SK-N-SH (cell line): ENCODE data around the gene UFSP1. TPM values are rescaled to one million over a fixed set of nuclear protein-coding genes. Genes with fewer than 3 reads are reported as not detected.
"Not testable (repeated sequence)": the region's sequence is repeated elsewhere in the genome, so short reads cannot be mapped to it uniquely, and the experiment has no call there.

Source experiments
- CTCF ChIA-PET: fragments of 300-600, 350-600 bp; formaldehyde crosslinking; extraction: SDS; loops from one replicate; lab custom pipeline; 2021; lab: Yijun Ruan, JAX
- POLR2A ChIA-PET: fragments of 350-600 bp; sonication (Branson Sonifier 250); formaldehyde crosslinking; extraction: SDS; loops from one replicate; lab custom pipeline; 2020; ENCODE audit warnings: antibody characterized with exemption, inconsistent platforms; lab: Yijun Ruan, JAX
- DNase-seq: peaks from one replicate; pipeline ENCODE4 v3.0.0; 2012
- H2AFZ ChIP-seq: fragments of 200-600 bp; sonication (generic); 2 replicates; pipeline ENCODE4 v1.8.1; 2016; ENCODE audit warnings: antibody characterized with exemption, mild to moderate bottlenecking, low read depth
- H3F3A ChIP-seq: fragments of 200-600 bp; sonication (generic); replicated peaks from 2 replicates; pipeline ENCODE3; 2016; ENCODE audit warnings: antibody characterized with exemption, mild to moderate bottlenecking; ENCODE audit not compliant: insufficient read depth
- H3K27ac ChIP-seq, 2 experiments: fragments of 200-500 bp in 1 of 2; fragments of 200-600 bp in 1 of 2; sonication (Bioruptor generic) in 1 of 2; sonication (generic), shearing (Covaris generic) in 1 of 2; 2 replicates each; pipeline versions ENCODE4 v1.5.1 to v1.6.1; 2014 to 2016; ENCODE audit warnings: low read depth in 2 of 2, inconsistent platforms in 1 of 2, low read length in 1 of 2, mild to moderate bottlenecking in 1 of 2, mixed read lengths in 1 of 2
- H3K27me3 ChIP-seq: fragments of 200-600 bp; sonication (generic), shearing (Covaris generic); 2 replicates; pipeline ENCODE4 v1.6.1; 2016; ENCODE audit warnings: mixed run types; ENCODE audit not compliant: insufficient read depth
- H3K36me3 ChIP-seq, 2 experiments: fragments of 200-500 bp in 1 of 2; fragments of 200-600 bp in 1 of 2; sonication (Bioruptor generic) in 1 of 2; sonication (generic) in 1 of 2; replicated peaks in 1 of 2; 2 replicates each; pipeline versions ENCODE3 to v1.5.1; 2014 to 2016; ENCODE audit warnings: low read length in 1 of 2, mild to moderate bottlenecking in 1 of 2; ENCODE audit not compliant: insufficient read depth in 2 of 2, control insufficient read depth in 1 of 2
- H3K4me1 ChIP-seq, 2 experiments: fragments of 200-500 bp in 1 of 2; fragments of 200-600 bp in 1 of 2; sonication (Bioruptor generic) in 1 of 2; sonication (generic), shearing (Covaris generic) in 1 of 2; 2 replicates each; pipeline versions ENCODE4 v1.5.1 to v1.6.1; 2014 to 2016; ENCODE audit warnings: low read depth in 1 of 2, low read length in 1 of 2, mixed run types in 1 of 2; ENCODE audit not compliant: insufficient read depth in 2 of 2, control insufficient read depth in 1 of 2
- H3K4me2 ChIP-seq: fragments of 200-600 bp; sonication (generic), shearing (Covaris generic); 2 replicates; pipeline ENCODE4 v1.6.1; 2017; ENCODE audit warnings: mixed run types
- H3K4me3 ChIP-seq, 2 experiments: fragments of 200-500 bp in 1 of 2; fragments of 200-600 bp in 1 of 2; sonication (Bioruptor generic) in 1 of 2; sonication (generic), shearing (Covaris generic) in 1 of 2; 2 replicates each; pipeline versions ENCODE4 v1.5.1 to v1.8.1; 2014 to 2016; ENCODE audit warnings: low read depth in 2 of 2, inconsistent platforms in 1 of 2, low read length in 1 of 2, mild to moderate bottlenecking in 1 of 2, mixed read lengths in 1 of 2, moderate library complexity in 1 of 2
- H3K79me2 ChIP-seq: fragments of 200-600 bp; sonication (generic); 2 replicates; pipeline ENCODE4 v1.8.1; 2017; ENCODE audit warnings: mild to moderate bottlenecking; ENCODE audit not compliant: insufficient read depth
- H3K9ac ChIP-seq: fragments of 200-600 bp; sonication (generic); 2 replicates; pipeline ENCODE4 v1.6.1; 2017; ENCODE audit warnings: mixed run types
- H3K9me2 ChIP-seq: fragments of 200-600 bp; sonication (generic); 2 replicates; pipeline ENCODE4 v1.6.1; 2017; ENCODE audit warnings: mixed run types
- H3K9me3 ChIP-seq: fragments of 200-600 bp; sonication (generic); 2 replicates; pipeline ENCODE4 v1.6.1; 2017; ENCODE audit warnings: mixed run types, mild to moderate bottlenecking, moderate library complexity
- H4K20me1 ChIP-seq: fragments of 200-600 bp; sonication (generic); 2 replicates; pipeline ENCODE4 v1.6.1; 2017; ENCODE audit warnings: mild to moderate bottlenecking, mixed run types; ENCODE audit not compliant: insufficient read depth
- EP300 ChIP-seq, 2 experiments: IDR thresholded peaks; 2 replicates each; pipeline versions ENCODE4 v1.4.0 to v1.6.1; 2012; ENCODE audit warnings: borderline replicate concordance in 1 of 2, low read depth in 1 of 2, low read length in 1 of 2
- FOSL2 ChIP-seq: IDR thresholded peaks from 2 replicates; pipeline ENCODE4 v1.4.0; 2012; ENCODE audit warnings: low read depth, mild to moderate bottlenecking, moderate library complexity, borderline replicate concordance
- FOXJ3 ChIP-seq: sonication (generic); formaldehyde crosslinking; IDR thresholded peaks from 2 replicates; pipeline ENCODE4 v1.5.1; 2020; ENCODE audit warnings: mild to moderate bottlenecking, missing genetic modification reagents
- FOXM1 ChIP-seq: IDR thresholded peaks from 2 replicates; pipeline ENCODE4 v1.4.0; 2012; ENCODE audit warnings: low read depth, mild to moderate bottlenecking
- IRF3 ChIP-seq: fragments of 150-350 bp; IDR thresholded peaks from 2 replicates; pipeline ENCODE4 v1.6.1; 2016; ENCODE audit warnings: mild to moderate bottlenecking, low read depth, low read length
- MEF2A ChIP-seq: IDR thresholded peaks from 2 replicates; pipeline ENCODE4 v1.4.0; 2012; ENCODE audit warnings: low read depth, borderline replicate concordance
- MXI1 ChIP-seq: IDR thresholded peaks from 2 replicates; pipeline ENCODE4 v1.6.1; 2012; ENCODE audit warnings: mild to moderate bottlenecking, low read depth, low read length, improper control_type of control experiment
- NFIC ChIP-seq: IDR thresholded peaks from 2 replicates; pipeline ENCODE4 v1.4.0; 2012; ENCODE audit warnings: borderline replicate concordance
- RAD21 ChIP-seq: IDR thresholded peaks from 2 replicates; pipeline ENCODE4 v1.6.1; 2012; ENCODE audit warnings: mild to moderate bottlenecking, low read length
- REST ChIP-seq: IDR thresholded peaks from 2 replicates; pipeline ENCODE4 v1.6.1; 2012; ENCODE audit warnings: mild to moderate bottlenecking, low read depth, low read length, moderate library complexity
- RFX5 ChIP-seq: IDR thresholded peaks from 2 replicates; pipeline ENCODE4 v1.6.1; 2012; ENCODE audit warnings: mild to moderate bottlenecking, improper control_type of control experiment, low read length
- SIN3A ChIP-seq: IDR thresholded peaks from 2 replicates; pipeline ENCODE4 v1.6.1; 2012; ENCODE audit warnings: low read depth, mild to moderate bottlenecking, low read length, moderate library complexity, borderline replicate concordance
- TEAD4 ChIP-seq: IDR thresholded peaks from 2 replicates; pipeline ENCODE4 v1.4.0; 2012; ENCODE audit warnings: mild to moderate bottlenecking, borderline replicate concordance; ENCODE audit not compliant: insufficient read depth
- ZBTB33 ChIP-seq: IDR thresholded peaks from 2 replicates; pipeline ENCODE4 v1.4.0; 2012; ENCODE audit warnings: low read depth, borderline replicate concordance
- WGBS: methylation state at CpG from one replicate; pipeline ENCODE4 v1.1.6; 2017; ENCODE audit warnings: low lambda C conversion rate; 5-methylcytosine and 5-hydroxymethylcytosine counted together
- polyA plus RNA-seq, 3 experiments: library from polyadenylated mRNA; depleted of rRNA; stranded (reverse); fragments of >200 nt; gene quantifications; 2 replicates each; pipeline ENCODE4 v1.2.3, GENCODE V29; 2012

Gene UFSP1
- polyA plus RNA-seq, 1 of the 3 experiments (the other 2 are of a cell fraction) = 4.5 TPM

GRCh38 chr7:100856871-100857282 is 32.6 kb downstream of the UFSP1 start (continued):
- TF ChIP-seq IRF3 = no peak
- no peak for TF ChIP-seq RAD21
- no peak for TF ChIP-seq ZBTB33
- TF ChIP-seq EP300 (IDR thresholded peaks at IDR 0.05; ENCODE audit: borderline replicate concordance in 1 of 2, low read depth in 1 of 2, low read length in 1 of 2) = no peak
- TF ChIP-seq FOXJ3 (CRISPR knock-in tag) = no peak

- Histone ChIP-seq H3K4me3 (no peak overlapping the region), H3K79me2 (peaks cover 28% of the 10 kb centered on the region; the same call in 1 of the 2 replicates), H3K9ac (no peak overlapping the region), H3K9me3 (no peaks in the 10 kb centered on the region), H3K27me3 (no peaks in the 10 kb centered on the region), H3F3A (peaks cover 4% of the 10 kb centered on the region), H3K4me1 (peaks cover 7% of the 10 kb centered on the region in 2 experiments; a peak in 2 of 4 replicates), H3K9me2 (no peaks in the 10 kb centered on the region), H4K20me1 (no peaks in the 10 kb centered on the region), H3K4me2 (no peak overlapping the region), H3K27ac (no peak overlapping the region), H3K36me3 (peaks cover 5% of the 10 kb centered on the region in 2 experiments), H2AFZ (no peak overlapping the region)
- ChIA-PET CTCF (interaction anchor here (0.6 to 19.3 kb wide), 8 partner anchors 28 to 373 kb away, joined by 3 to 398 read pairs (median 4); partner anchors contain the start of genes EPO and POP7), POLR2A (interaction anchor here (0.6 to 1.0 kb wide), 2 partner anchors 20 to 369 kb away, joined by 3 to 5 read pairs; partner anchors contain the start of gene SRRT)
- WGBS = 87% methylated on average over 10 of the region's 10 CpGs
- TF ChIP-seq FOXM1 (no peak), FOSL2 (no peak), MEF2A (no peak), NFIC (no peak), SIN3A (no peak), REST (no peak), TEAD4 (no peak), RFX5 (no peak), EP300 (IDR thresholded peaks at IDR 0.05; ENCODE audit: borderline replicate concordance in 1 of 2, low read depth in 1 of 2, low read length in 1 of 2) (no peak), MXI1 (no peak)
- DNase-seq = no peak
Measured at GRCh38 chr7:100855515-100855914, 34.0 kb downstream of the UFSP1 start.

GRCh38 chr7:100854899-100855298 is 34.6 kb downstream of the UFSP1 start:
- H3K4me2 ChIP-seq, DNase-seq, H3K27ac ChIP-seq, H3K27me3 ChIP-seq, H3K36me3 ChIP-seq, H3K9me3 ChIP-seq, H3K4me3 ChIP-seq, H4K20me1 ChIP-seq, H3K9ac ChIP-seq, H3F3A ChIP-seq, H3K4me1 ChIP-seq, H3K9me2 ChIP-seq, H2AFZ ChIP-seq: not testable (repeated sequence)
- CTCF ChIA-PET = interaction anchor here (1.1 to 19.3 kb wide), 7 partner anchors 10 to 222 kb away, joined by 3 to 398 read pairs (median 14); partner anchors contain the start of genes GIGYF1 and POP7
- H3K79me2 ChIP-seq = peaks cover 28% of the 10 kb centered on the region; the same call in 1 of the 2 replicates
- POLR2A ChIA-PET = interaction anchor here (1.0 kb wide), 1 partner anchor 20 kb away, joined by 5 read pairs; the partner anchor contains the start of gene SRRT
- 96% methylated on average over 9 of the region's 9 CpGs for WGBS
